Measurements from ENCODE around the gene ARL4C. TPM values are rescaled to one million over a fixed set of nuclear protein-coding genes. Genes with fewer than 3 reads are reported as not detected.
A peak's percentile ranks its signal among the peaks of the same experiment; 100 is the strongest.

ARL4C gene
- polyA plus RNA-seq, 1 of the 3 experiments (the other 2 are of a cell fraction): 24.0 TPM

DNA sequence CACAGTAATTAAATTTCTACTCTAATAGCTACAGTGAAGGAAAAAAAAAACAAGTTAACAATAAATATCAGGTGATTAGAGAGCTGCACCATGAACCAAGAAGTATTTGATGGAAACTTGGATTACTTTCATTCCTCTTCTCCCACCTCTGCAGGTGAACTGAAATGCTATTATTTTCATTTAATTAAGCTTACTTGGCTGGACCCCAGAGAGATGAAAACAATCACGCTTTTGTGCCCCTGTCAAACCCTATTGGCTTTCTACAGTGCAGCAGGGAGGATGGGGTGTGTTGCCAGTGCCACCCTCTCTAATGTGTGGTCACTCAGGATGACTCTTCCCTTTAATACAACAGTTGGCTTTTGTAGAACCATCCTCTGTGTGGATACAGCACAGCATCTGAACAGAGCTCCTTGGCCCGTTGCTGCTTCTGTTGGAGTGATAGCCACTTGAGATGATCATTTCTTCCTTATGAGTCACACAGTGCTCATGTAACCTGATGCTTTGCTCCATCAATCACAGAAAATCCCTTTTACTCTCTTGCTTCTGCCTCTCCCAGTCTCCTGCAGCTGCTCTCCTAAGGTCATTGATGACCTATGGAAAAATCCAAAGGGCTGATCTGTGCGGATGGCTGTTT is 5.5 kb upstream of the ARL4C start:
- Histone ChIP-seq H3K9me3 (no peaks in the 10 kb centered on the region), H3K4me1 (ENCODE audit: control insufficient read depth in 1 of 2, insufficient read depth in 2 of 2, low read depth in 1 of 2, low read length in 1 of 2) (peaks cover 0 to 6% of the 10 kb centered on the region in 2 experiments; a peak in 2 of 4 replicates), H3K4me3 (ENCODE audit: low read depth in 2 of 2, low read length in 1 of 2) (no peak overlapping the region), H4K20me1 (ENCODE audit: insufficient read depth) (no peaks in the 10 kb centered on the region), H3F3A (replicated peaks; ENCODE audit: insufficient read depth) (peaks cover 14% of the 10 kb centered on the region), H3K9ac (no peak overlapping the region), H3K36me3 (replicated peaks in 1 of 2; ENCODE audit: control insufficient read depth in 1 of 2, insufficient read depth in 2 of 2, low read length in 1 of 2) (no peaks in the 10 kb centered on the region), H3K79me2 (ENCODE audit: insufficient read depth) (no peaks in the 10 kb centered on the region), H3K4me2 (peak overlapping the region; percentile 38), H2AFZ (ENCODE audit: low read depth) (no peak overlapping the region), H3K27ac (ENCODE audit: low read depth in 2 of 2, low read length in 1 of 2) (peak overlapping the region; percentile 41 to 50; a peak in 3 of 4 replicates), H3K27me3 (ENCODE audit: insufficient read depth) (no peaks in the 10 kb centered on the region), H3K9me2 (no peaks in the 10 kb centered on the region)
- POLR2A ChIA-PET: no interaction called here
- WGBS (ENCODE audit: low lambda C conversion rate): 42% methylated on average over 3 of the region's 3 CpGs
- no peak for DNase-seq
- CTCF ChIA-PET: interaction anchor here (0.7 to 4.2 kb wide), 7 partner anchors 10 to 614 kb away, joined by 3 to 55 read pairs (median 5); no protein-coding TSS in a partner anchor
- TF ChIP-seq MXI1 (IDR thresholded peaks at IDR 0.05; ENCODE audit: low read depth, low read length) (no peak), RCOR1 (IDR thresholded peaks at IDR 0.05; ENCODE audit: low read length) (no peak), FOXJ3 (CRISPR knock-in tag; IDR thresholded peaks at IDR 0.05) (no peak), TCF12 (IDR thresholded peaks at IDR 0.05) (peak; percentile 71), JUND (IDR thresholded peaks at IDR 0.05) (peak; percentile 87), POLR2AphosphoS5 (IDR thresholded peaks at IDR 0.05; ENCODE audit: low read depth, low read length) (peak; percentile 33; the same call in 1 of the 2 replicates), FOSL2 (IDR thresholded peaks at IDR 0.05; ENCODE audit: borderline replicate concordance, low read depth) (peak; percentile 79; the same call in 1 of the 2 replicates), TAF1 (IDR thresholded peaks at IDR 0.05; ENCODE audit: borderline replicate concordance, low read depth, low read length) (no peak), EP300 (IDR thresholded peaks at IDR 0.05; ENCODE audit: borderline replicate concordance in 1 of 2, low read depth in 1 of 2, low read length in 1 of 2) (peak in 1 of 2 experiments; percentile 57; a peak in 1 of 4 replicates)
- TF ChIP-seq, protein P1, sequence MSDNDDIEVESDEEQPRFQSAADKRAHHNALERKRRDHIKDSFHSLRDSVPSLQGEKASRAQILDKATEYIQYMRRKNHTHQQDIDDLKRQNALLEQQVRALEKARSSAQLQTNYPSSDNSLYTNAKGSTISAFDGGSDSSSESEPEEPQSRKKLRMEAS (IDR thresholded peaks at IDR 0.05; ENCODE audit: low read depth): peak; percentile 64
- TF ChIP-seq, protein P2, sequence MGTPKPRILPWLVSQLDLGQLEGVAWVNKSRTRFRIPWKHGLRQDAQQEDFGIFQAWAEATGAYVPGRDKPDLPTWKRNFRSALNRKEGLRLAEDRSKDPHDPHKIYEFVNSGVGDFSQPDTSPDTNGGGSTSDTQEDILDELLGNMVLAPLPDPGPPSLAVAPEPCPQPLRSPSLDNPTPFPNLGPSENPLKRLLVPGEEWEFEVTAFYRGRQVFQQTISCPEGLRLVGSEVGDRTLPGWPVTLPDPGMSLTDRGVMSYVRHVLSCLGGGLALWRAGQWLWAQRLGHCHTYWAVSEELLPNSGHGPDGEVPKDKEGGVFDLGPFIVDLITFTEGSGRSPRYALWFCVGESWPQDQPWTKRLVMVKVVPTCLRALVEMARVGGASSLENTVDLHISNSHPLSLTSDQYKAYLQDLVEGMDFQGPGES (IDR thresholded peaks at IDR 0.05; ENCODE audit: low read depth, low read length): no peak
- TF ChIP-seq, protein P3, sequence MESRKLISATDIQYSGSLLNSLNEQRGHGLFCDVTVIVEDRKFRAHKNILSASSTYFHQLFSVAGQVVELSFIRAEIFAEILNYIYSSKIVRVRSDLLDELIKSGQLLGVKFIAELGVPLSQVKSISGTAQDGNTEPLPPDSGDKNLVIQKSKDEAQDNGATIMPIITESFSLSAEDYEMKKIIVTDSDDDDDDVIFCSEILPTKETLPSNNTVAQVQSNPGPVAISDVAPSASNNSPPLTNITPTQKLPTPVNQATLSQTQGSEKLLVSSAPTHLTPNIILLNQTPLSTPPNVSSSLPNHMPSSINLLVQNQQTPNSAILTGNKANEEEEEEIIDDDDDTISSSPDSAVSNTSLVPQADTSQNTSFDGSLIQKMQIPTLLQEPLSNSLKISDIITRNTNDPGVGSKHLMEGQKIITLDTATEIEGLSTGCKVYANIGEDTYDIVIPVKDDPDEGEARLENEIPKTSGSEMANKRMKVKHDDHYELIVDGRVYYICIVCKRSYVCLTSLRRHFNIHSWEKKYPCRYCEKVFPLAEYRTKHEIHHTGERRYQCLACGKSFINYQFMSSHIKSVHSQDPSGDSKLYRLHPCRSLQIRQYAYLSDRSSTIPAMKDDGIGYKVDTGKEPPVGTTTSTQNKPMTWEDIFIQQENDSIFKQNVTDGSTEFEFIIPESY (IDR thresholded peaks at IDR 0.05; ENCODE audit: borderline replicate concordance, low read depth): peak; percentile 78
- TF ChIP-seq, protein P4, sequence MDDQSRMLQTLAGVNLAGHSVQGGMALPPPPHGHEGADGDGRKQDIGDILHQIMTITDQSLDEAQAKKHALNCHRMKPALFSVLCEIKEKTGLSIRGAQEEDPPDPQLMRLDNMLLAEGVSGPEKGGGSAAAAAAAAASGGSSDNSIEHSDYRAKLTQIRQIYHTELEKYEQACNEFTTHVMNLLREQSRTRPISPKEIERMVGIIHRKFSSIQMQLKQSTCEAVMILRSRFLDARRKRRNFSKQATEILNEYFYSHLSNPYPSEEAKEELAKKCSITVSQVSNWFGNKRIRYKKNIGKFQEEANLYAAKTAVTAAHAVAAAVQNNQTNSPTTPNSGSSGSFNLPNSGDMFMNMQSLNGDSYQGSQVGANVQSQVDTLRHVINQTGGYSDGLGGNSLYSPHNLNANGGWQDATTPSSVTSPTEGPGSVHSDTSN (IDR thresholded peaks at IDR 0.05): peak; percentile 91
- TF ChIP-seq, protein P5, sequence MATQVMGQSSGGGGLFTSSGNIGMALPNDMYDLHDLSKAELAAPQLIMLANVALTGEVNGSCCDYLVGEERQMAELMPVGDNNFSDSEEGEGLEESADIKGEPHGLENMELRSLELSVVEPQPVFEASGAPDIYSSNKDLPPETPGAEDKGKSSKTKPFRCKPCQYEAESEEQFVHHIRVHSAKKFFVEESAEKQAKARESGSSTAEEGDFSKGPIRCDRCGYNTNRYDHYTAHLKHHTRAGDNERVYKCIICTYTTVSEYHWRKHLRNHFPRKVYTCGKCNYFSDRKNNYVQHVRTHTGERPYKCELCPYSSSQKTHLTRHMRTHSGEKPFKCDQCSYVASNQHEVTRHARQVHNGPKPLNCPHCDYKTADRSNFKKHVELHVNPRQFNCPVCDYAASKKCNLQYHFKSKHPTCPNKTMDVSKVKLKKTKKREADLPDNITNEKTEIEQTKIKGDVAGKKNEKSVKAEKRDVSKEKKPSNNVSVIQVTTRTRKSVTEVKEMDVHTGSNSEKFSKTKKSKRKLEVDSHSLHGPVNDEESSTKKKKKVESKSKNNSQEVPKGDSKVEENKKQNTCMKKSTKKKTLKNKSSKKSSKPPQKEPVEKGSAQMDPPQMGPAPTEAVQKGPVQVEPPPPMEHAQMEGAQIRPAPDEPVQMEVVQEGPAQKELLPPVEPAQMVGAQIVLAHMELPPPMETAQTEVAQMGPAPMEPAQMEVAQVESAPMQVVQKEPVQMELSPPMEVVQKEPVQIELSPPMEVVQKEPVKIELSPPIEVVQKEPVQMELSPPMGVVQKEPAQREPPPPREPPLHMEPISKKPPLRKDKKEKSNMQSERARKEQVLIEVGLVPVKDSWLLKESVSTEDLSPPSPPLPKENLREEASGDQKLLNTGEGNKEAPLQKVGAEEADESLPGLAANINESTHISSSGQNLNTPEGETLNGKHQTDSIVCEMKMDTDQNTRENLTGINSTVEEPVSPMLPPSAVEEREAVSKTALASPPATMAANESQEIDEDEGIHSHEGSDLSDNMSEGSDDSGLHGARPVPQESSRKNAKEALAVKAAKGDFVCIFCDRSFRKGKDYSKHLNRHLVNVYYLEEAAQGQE (IDR thresholded peaks at IDR 0.05; ENCODE audit: low read depth, low read length): 0 out of 2 replicates have a peak, but pooled peaks have one; percentile 23

All from SK-N-SH (cell line).